ENCODE data around the gene GPC5. TPM values are rescaled to one million over a fixed set of nuclear protein-coding genes. Genes with fewer than 3 reads are reported as not detected.

The GPC5 gene
- total RNA-seq, 1 donor from 2014 or later = 0.99 TPM

DNA sequence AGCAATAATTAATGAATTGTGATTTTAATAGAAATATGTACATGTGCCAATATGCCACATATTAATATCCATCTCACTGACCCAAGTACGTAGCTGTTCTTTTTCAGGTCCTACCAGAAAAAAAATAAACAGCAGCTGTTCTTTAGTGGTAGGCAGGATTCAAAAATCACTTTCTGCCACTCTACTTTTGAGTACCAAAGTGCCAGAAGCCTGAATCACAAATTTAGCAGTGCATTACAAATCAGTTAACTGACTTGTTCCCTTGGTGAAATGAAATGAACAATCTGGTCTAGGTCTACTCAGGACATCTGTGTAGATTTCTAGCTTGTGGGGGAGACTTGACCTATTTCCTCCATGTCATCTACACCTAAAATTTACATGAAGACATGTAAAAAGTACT lies 1052.6 kb downstream of the GPC5 start:
- Mint-ChIP-seq H3K4me3 (ENCODE audit: unreplicated experiment) (no peak overlapping the region), H3K27ac (ENCODE audit: unreplicated experiment) (no peak overlapping the region), H3K4me1 (ENCODE audit: low read depth) (no peaks in the 10 kb centered on the region), H3K36me3 (ENCODE audit: low read depth) (no peaks in the 10 kb centered on the region), H3K27me3 (ENCODE audit: low read depth) (peaks cover 8% of the 10 kb centered on the region), H3K9me3 (ENCODE audit: low read depth) (no peaks in the 10 kb centered on the region)
- TF ChIP-seq, protein P1, sequence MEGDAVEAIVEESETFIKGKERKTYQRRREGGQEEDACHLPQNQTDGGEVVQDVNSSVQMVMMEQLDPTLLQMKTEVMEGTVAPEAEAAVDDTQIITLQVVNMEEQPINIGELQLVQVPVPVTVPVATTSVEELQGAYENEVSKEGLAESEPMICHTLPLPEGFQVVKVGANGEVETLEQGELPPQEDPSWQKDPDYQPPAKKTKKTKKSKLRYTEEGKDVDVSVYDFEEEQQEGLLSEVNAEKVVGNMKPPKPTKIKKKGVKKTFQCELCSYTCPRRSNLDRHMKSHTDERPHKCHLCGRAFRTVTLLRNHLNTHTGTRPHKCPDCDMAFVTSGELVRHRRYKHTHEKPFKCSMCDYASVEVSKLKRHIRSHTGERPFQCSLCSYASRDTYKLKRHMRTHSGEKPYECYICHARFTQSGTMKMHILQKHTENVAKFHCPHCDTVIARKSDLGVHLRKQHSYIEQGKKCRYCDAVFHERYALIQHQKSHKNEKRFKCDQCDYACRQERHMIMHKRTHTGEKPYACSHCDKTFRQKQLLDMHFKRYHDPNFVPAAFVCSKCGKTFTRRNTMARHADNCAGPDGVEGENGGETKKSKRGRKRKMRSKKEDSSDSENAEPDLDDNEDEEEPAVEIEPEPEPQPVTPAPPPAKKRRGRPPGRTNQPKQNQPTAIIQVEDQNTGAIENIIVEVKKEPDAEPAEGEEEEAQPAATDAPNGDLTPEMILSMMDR (IDR thresholded peaks at IDR 0.05) = no peak
- no peak for DNase-seq (ENCODE audit: low spot score)

DNA sequence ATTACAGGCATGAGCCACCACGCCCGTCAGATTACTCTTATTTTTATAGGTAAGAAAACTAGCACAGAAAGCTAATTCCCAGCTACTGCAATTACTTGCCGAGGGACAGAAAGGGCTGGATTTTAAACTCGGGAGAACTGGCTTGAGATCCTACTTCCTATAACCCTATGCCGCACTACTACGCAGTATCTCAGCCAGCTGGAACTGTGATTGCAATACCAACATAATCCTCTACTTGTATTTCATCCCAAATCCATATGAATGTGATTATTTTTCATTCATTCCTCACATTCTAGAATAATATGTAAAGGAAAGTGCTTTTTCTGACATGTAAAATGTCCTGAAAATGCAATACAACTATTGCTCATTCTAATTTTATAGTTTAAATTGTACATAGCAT lies 1054.4 kb downstream of the GPC5 start:
- H3K4me3 Mint-ChIP-seq (ENCODE audit: unreplicated experiment) = no peak overlapping the region
- peaks cover 4% of the 10 kb centered on the region for H3K27me3 Mint-ChIP-seq (ENCODE audit: low read depth)
- TF ChIP-seq, protein P1 (IDR thresholded peaks at IDR 0.05) = no peak

DNA sequence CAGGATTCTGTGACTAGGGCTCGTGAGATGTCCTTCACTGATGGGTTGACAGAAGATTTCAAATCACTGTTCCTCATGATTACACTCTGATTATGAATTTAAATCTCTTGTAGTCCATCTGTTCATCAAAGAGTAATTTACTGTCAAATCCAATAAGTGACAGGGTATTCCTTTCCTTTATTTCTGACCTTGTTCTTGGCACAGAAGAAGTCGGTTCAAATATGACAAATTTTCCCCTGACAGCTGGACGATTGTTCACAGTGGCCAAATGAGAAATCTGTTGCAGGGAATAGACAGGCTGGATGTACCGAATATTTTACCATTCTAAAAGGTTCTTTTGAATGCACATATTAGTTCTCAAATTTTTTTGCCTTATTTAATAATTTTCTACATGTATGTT lies 1060.9 kb downstream of the GPC5 start:
- TF ChIP-seq, protein P1 (IDR thresholded peaks at IDR 0.05) = no peak
- no peaks in the 10 kb centered on the region for H3K9me3 Mint-ChIP-seq (ENCODE audit: low read depth)
- no peak overlapping the region for H3K4me3 Mint-ChIP-seq (ENCODE audit: unreplicated experiment)
- no peaks in the 10 kb centered on the region for H3K36me3 Mint-ChIP-seq (ENCODE audit: low read depth)
- no peak for DNase-seq (ENCODE audit: low spot score)
- no peak overlapping the region for H3K27ac Mint-ChIP-seq (ENCODE audit: unreplicated experiment)
- peaks cover 6% of the 10 kb centered on the region for H3K4me1 Mint-ChIP-seq (ENCODE audit: low read depth)
- peaks cover 13% of the 10 kb centered on the region for H3K27me3 Mint-ChIP-seq (ENCODE audit: low read depth)

More for the DNA sequence above, 1054.4 kb downstream of the GPC5 start:
- H3K36me3 Mint-ChIP-seq (ENCODE audit: low read depth) = no peaks in the 10 kb centered on the region
- no peak for DNase-seq (ENCODE audit: low spot score)
- H3K9me3 Mint-ChIP-seq (ENCODE audit: low read depth) = no peaks in the 10 kb centered on the region
- no peaks in the 10 kb centered on the region for H3K4me1 Mint-ChIP-seq (ENCODE audit: low read depth)
- H3K27ac Mint-ChIP-seq (ENCODE audit: unreplicated experiment) = no peak overlapping the region

DNA sequence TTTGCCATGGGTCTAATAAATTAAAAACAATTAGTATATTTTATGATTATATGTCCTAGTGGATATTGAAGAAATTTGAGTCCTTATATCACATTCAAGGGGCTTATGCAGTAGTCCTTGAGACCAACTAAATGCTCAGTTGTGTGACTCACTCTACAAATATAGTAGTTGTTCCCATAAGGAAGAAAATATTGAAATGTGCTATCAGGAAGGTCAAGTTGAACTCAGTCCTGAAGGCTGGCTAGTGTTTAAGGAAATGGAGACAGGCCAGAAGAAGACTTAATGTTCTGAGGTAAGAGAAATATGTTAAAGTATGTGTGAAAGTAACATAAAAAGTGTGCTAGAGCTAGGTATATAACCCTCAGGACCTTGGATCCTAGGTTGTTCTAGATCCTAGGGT lies 1062.1 kb downstream of the GPC5 start:
- no peak overlapping the region for H3K27ac Mint-ChIP-seq (ENCODE audit: unreplicated experiment)
- H3K4me3 Mint-ChIP-seq (ENCODE audit: unreplicated experiment) = no peak overlapping the region
- TF ChIP-seq, protein P1 (IDR thresholded peaks at IDR 0.05) = no peak
- peaks cover 6% of the 10 kb centered on the region for H3K4me1 Mint-ChIP-seq (ENCODE audit: low read depth)
- H3K27me3 Mint-ChIP-seq (ENCODE audit: low read depth) = peaks cover 13% of the 10 kb centered on the region
- H3K36me3 Mint-ChIP-seq (ENCODE audit: low read depth) = no peaks in the 10 kb centered on the region
- no peak for DNase-seq (ENCODE audit: low spot score)
- no peaks in the 10 kb centered on the region for H3K9me3 Mint-ChIP-seq (ENCODE audit: low read depth)

DNA sequence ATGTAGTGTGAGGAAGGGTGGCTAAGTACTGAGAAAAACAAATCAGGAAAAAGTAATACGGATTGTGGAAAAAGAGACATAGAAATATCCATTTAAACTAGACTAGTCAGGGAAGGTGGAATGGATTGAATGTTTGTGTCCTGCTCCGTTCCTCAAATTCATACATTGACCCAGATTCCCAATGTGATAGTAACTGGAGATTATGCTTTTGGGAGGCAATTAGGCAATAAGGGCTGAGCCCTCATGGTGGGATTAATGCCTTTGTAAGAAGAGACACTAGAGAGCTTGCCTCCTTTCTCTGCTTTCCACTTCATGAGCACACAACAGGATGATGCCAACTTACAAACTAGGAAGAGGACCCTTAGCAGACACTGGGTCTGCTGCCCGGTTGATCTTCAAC lies 1063.0 kb downstream of the GPC5 start:
- DNase-seq (ENCODE audit: low spot score) = no peak
- no peaks in the 10 kb centered on the region for H3K9me3 Mint-ChIP-seq (ENCODE audit: low read depth)
- no peaks in the 10 kb centered on the region for H3K36me3 Mint-ChIP-seq (ENCODE audit: low read depth)
- peaks cover 6% of the 10 kb centered on the region for H3K4me1 Mint-ChIP-seq (ENCODE audit: low read depth)
- no peak overlapping the region for H3K4me3 Mint-ChIP-seq (ENCODE audit: unreplicated experiment)
- peaks cover 11% of the 10 kb centered on the region for H3K27me3 Mint-ChIP-seq (ENCODE audit: low read depth)
- H3K27ac Mint-ChIP-seq (ENCODE audit: unreplicated experiment) = no peak overlapping the region
- TF ChIP-seq, protein P1 (IDR thresholded peaks at IDR 0.05) = no peak

All from chondrocyte (in vitro differentiated cells).